Nephron progenitor cell (in vitro differentiated cells): Measurements from ENCODE around the gene LPP.

Experiments
- DNase-seq: peaks from one replicate; pipeline ENCODE4 v3.0.0; 2021
- H3K27ac Mint-ChIP-seq: 2 replicates; pipeline ENCODE4 v1.8.0; 2021; ENCODE audit warnings: mild to moderate bottlenecking, moderate library complexity, mixed read lengths
- H3K27me3 Mint-ChIP-seq: 2 replicates; pipeline ENCODE4 v1.8.0; 2021; ENCODE audit warnings: mild to moderate bottlenecking, low read depth, mixed read lengths; ENCODE audit not compliant: poor library complexity
- H3K36me3 Mint-ChIP-seq: 2 replicates; pipeline ENCODE4 v1.8.0; 2021; ENCODE audit warnings: low read depth, mixed read lengths
- H3K4me1 Mint-ChIP-seq: 2 replicates; pipeline ENCODE4 v1.8.0; 2021; ENCODE audit warnings: mixed read lengths
- H3K4me3 Mint-ChIP-seq: 2 replicates; pipeline ENCODE4 v1.8.0; 2021; ENCODE audit warnings: mild to moderate bottlenecking, moderate library complexity, mixed read lengths
- H3K9me3 Mint-ChIP-seq: 2 replicates; pipeline ENCODE4 v1.8.0; 2021; ENCODE audit warnings: mild to moderate bottlenecking, moderate library complexity, mixed read lengths
- TF ChIP-seq, protein P1 (sequence below): fragments of 200-600 bp; sonication (generic); IDR thresholded peaks from 2 replicates; pipeline ENCODE4 v1.5.0; 2021; ENCODE audit warnings: antibody characterized with exemption

The LPP gene

DNA sequence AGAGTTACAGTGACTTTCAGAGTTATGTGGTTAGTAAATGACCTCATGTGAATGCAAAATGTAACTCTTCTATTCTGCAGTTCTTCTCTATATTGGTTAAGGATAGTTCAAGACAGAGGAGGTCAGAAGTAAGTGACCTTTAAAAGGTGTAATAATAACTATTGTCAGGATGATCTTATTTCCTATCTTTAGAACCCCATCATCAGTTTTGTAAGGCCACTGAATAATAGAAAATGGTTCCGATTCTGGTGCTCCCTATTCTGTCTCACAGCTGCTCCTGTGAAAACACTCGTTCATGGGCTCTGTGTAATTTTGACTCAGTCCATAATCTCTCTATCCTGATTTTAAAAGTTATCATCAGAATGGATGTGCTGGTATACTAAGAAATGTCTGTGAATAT lies 463.3 kb downstream of the LPP start:
- Mint-ChIP-seq H3K9me3 (peaks cover 12% of the 10 kb centered on the region), H3K4me3 (no peak overlapping the region), H3K36me3 (peaks cover 31% of the 10 kb centered on the region), H3K27ac (no peak overlapping the region), H3K27me3 (no peaks in the 10 kb centered on the region), H3K4me1 (no peaks in the 10 kb centered on the region)
- TF ChIP-seq, protein P1, sequence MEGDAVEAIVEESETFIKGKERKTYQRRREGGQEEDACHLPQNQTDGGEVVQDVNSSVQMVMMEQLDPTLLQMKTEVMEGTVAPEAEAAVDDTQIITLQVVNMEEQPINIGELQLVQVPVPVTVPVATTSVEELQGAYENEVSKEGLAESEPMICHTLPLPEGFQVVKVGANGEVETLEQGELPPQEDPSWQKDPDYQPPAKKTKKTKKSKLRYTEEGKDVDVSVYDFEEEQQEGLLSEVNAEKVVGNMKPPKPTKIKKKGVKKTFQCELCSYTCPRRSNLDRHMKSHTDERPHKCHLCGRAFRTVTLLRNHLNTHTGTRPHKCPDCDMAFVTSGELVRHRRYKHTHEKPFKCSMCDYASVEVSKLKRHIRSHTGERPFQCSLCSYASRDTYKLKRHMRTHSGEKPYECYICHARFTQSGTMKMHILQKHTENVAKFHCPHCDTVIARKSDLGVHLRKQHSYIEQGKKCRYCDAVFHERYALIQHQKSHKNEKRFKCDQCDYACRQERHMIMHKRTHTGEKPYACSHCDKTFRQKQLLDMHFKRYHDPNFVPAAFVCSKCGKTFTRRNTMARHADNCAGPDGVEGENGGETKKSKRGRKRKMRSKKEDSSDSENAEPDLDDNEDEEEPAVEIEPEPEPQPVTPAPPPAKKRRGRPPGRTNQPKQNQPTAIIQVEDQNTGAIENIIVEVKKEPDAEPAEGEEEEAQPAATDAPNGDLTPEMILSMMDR: no peak
- no peak for DNase-seq

DNA sequence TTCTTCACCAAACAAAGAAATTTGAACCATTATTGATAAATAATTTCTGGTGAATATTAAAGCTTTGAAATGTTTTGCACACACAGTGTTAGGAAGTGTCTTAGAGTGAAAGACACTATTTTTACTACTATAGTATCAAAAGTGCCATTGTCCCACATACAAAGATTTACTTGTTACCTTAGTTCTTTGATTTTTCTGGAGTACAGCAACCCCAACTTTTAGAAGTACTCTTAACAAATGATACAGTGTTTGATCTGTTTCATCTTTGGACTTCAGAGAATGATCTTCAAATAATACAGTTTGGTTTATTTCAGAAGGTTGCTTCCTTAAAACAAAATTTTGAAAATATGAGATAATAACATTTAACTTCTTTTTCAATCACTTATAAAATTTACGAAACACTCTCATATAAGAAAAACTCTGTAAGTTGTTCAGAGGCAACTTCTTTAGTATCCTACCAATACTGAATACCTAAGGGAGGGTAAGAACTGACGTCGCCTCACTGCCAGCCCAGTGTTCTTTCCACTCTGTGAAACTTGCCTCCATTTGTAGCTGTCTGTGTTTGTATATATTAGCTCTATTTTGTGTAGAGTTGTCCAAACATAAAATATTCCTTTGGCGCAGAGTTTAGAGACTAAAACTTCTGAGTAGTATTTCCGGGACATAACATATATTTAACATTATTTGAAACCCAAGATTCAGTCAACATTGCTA lies 464.2 kb downstream of the LPP start:
- TF ChIP-seq, protein P1: no peak
- H3K27ac Mint-ChIP-seq: peak overlapping the region; percentile 30
- H3K27me3 Mint-ChIP-seq: no peaks in the 10 kb centered on the region
- peaks cover 31% of the 10 kb centered on the region for H3K36me3 Mint-ChIP-seq
- DNase-seq: no peak
- peaks cover 12% of the 10 kb centered on the region for H3K9me3 Mint-ChIP-seq
- no peak overlapping the region for H3K4me3 Mint-ChIP-seq
- H3K4me1 Mint-ChIP-seq: no peaks in the 10 kb centered on the region

DNA sequence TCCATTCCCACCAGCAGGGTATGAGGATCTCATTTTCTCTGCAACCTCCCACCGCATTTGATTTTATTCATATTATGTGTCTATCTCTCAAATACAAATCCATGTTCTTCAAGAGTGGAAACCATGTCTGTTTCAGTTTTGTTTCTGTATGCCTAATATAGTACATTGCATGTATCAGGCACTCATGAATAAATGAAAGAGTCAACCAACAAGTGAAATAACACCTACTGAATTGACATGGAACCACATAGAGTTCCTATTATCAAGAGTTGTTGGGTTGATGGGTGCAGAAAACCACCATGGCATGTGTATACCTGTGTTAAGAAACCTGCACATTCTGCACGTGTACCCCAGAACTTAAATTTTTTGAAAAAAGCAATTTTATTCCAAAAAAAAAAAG lies 466.8 kb downstream of the LPP start:
- Mint-ChIP-seq H3K9me3 (peaks cover 8% of the 10 kb centered on the region), H3K36me3 (peaks cover 13% of the 10 kb centered on the region), H3K4me3 (no peak overlapping the region), H3K4me1 (no peaks in the 10 kb centered on the region), H3K27me3 (no peaks in the 10 kb centered on the region), H3K27ac (no peak overlapping the region)
- DNase-seq: no peak
- TF ChIP-seq, protein P1: no peak

DNA sequence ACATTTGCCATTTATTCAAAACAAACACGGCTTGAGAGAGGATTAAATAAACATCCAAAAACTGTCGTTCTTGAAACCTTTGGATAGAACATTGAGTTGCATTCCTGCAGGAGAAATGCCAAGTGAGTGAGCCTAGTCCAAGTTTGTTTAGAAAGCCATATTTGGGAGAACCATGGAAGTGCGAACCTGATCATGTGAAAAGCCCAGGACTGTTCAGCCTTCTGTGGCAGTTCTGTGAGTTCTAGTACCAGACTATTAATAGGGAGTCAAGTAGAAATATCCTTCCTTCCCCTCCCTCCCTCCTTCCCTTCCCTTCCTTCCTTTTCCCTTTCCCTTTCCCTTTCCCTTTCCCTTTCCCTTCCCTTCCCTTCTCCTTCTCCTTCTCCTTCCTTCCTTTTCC lies 470.4 kb downstream of the LPP start:
- H3K27ac Mint-ChIP-seq: peak overlapping the region; percentile 30
- TF ChIP-seq, protein P1: no peak
- peaks cover 32% of the 10 kb centered on the region for H3K36me3 Mint-ChIP-seq
- H3K9me3 Mint-ChIP-seq: peaks cover 16% of the 10 kb centered on the region
- no peaks in the 10 kb centered on the region for H3K4me1 Mint-ChIP-seq
- H3K27me3 Mint-ChIP-seq: no peaks in the 10 kb centered on the region
- H3K4me3 Mint-ChIP-seq: no peak overlapping the region
- no peak for DNase-seq

DNA sequence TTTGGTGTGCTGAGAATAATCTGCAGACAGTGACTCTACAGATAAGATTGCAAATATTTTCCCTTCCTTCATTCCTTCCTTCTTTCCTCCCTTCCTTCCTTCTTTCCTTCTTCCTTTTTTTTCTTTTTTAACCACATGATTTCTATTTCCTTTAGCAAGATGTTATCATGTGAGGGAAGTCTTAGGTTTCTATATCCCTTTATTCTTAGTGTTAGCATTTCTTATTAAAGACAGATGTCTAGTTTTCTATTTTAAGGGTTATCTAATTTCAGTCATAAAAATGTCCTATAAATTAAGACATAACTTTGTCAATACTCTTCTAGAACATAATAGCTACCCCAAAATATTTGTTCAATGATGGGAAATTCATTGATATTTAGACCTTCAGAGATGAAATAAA lies 470.9 kb downstream of the LPP start:
- TF ChIP-seq, protein P1: no peak
- Mint-ChIP-seq H3K9me3 (peaks cover 20% of the 10 kb centered on the region), H3K27me3 (no peaks in the 10 kb centered on the region), H3K36me3 (peaks cover 36% of the 10 kb centered on the region), H3K27ac (peak overlapping the region; percentile 30), H3K4me3 (no peak overlapping the region), H3K4me1 (no peaks in the 10 kb centered on the region)
- no peak for DNase-seq

DNA sequence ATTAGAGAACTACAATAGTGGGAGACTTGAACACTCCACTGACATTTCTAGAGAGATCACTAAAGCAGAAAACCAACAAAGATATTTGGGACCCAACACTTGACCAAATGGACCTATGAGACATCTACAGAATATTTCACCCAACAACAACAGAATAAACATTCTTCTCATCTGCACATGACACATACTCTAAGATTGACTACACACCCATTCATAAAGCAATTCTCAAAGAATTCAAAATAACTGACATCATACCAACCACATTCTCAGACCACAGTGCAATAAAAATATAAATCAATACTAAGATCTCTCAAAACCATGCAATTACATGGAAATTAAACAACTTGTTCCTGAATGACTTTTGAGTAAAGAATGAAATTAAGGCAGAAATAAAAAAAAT lies 473.7 kb downstream of the LPP start:
- TF ChIP-seq, protein P1: no peak
- no peak for DNase-seq
- H3K4me3 Mint-ChIP-seq: no peak overlapping the region
- H3K36me3 Mint-ChIP-seq: peaks cover 46% of the 10 kb centered on the region
- H3K9me3 Mint-ChIP-seq: peaks cover 25% of the 10 kb centered on the region
- H3K27me3 Mint-ChIP-seq: no peaks in the 10 kb centered on the region
- H3K27ac Mint-ChIP-seq: no peak overlapping the region
- H3K4me1 Mint-ChIP-seq: no peaks in the 10 kb centered on the region
